ENCODE data around the gene TMCO5A. TPM values are rescaled to one million over a fixed set of nuclear protein-coding genes. Genes with fewer than 3 reads are reported as not detected.

TMCO5A gene
- polyA plus RNA-seq, 2 of the 4 experiments (the other 2 are of a cell fraction), result not detected

GRCh38 chr15:37885651-37886050 is 48.8 kb upstream of the TMCO5A start (continued):
- TF ChIP-seq REST (IDR thresholded peaks at IDR 0.05), result no peak
- TF ChIP-seq EP300 (IDR thresholded peaks at IDR 0.05), result no peak
- no peak for TF ChIP-seq NPAS2 (CRISPR knock-in tag; IDR thresholded peaks at IDR 0.05; ENCODE audit: borderline replicate concordance)
- no peak for TF ChIP-seq ZFP36 (IDR thresholded peaks at IDR 0.05; ENCODE audit: borderline replicate concordance, partially characterized antibody)
- no peak for TF ChIP-seq NFE2L2 (conservative IDR thresholded peaks at IDR 0.05; ENCODE audit: low read length)
- no peak for TF ChIP-seq CHD2 (IDR thresholded peaks at IDR 0.05; ENCODE audit: low read length, partially characterized antibody)
- no peak for TF ChIP-seq MAFK (IDR thresholded peaks at IDR 0.05; ENCODE audit: partially characterized antibody)
- no peak for TF ChIP-seq PHF8 (IDR thresholded peaks at IDR 0.05; ENCODE audit: borderline replicate concordance, low read depth)
- TF ChIP-seq GATA3 (IDR thresholded peaks at IDR 0.05; ENCODE audit: borderline replicate concordance), result no peak

GRCh38 chr15:37888356-37888755 is 46.1 kb upstream of the TMCO5A start:
- no peak overlapping the region for H3K27ac ChIP-seq
- H3K4me2 ChIP-seq, result no peak overlapping the region
- CTCF ChIA-PET, result no interaction called here
- TF ChIP-seq RARB (CRISPR knock-in tag; IDR thresholded peaks at IDR 0.05) (no peak), POLR2AphosphoS2 (conservative IDR thresholded peaks at IDR 0.05; ENCODE audit: low read length) (no peak), NPAS2 (CRISPR knock-in tag; IDR thresholded peaks at IDR 0.05; ENCODE audit: borderline replicate concordance) (no peak), TP53 (CRISPR knock-in tag; IDR thresholded peaks at IDR 0.05) (no peak), ZNF302 (CRISPR knock-in tag; IDR thresholded peaks at IDR 0.05) (no peak), MAX (IDR thresholded peaks at IDR 0.05) (no peak), MAFK (IDR thresholded peaks at IDR 0.05; ENCODE audit: partially characterized antibody) (no peak), FOSL2 (IDR thresholded peaks at IDR 0.05) (no peak), FOSL2 (CRISPR knock-in tag; IDR thresholded peaks at IDR 0.05) (no peak), EHMT2 (IDR thresholded peaks at IDR 0.05; ENCODE audit: low read depth) (no peak), GATA3 (IDR thresholded peaks at IDR 0.05; ENCODE audit: borderline replicate concordance) (no peak), HMGXB4 (CRISPR knock-in tag; IDR thresholded peaks at IDR 0.05; ENCODE audit: borderline replicate concordance) (no peak), RFX5 (IDR thresholded peaks at IDR 0.05) (no peak), BCL3 (IDR thresholded peaks at IDR 0.05) (no peak), RCOR1 (IDR thresholded peaks at IDR 0.05; ENCODE audit: low read depth, low read length) (no peak), RNF2 (IDR thresholded peaks at IDR 0.05; ENCODE audit: borderline replicate concordance, low read depth) (no peak), HEYL (CRISPR knock-in tag; IDR thresholded peaks at IDR 0.05) (no peak), CTCF (IDR thresholded peaks at IDR 0.05) (no peak), CBX2 (IDR thresholded peaks at IDR 0.05; ENCODE audit: borderline replicate concordance, low read depth) (no peak), HES2 (IDR thresholded peaks at IDR 0.05) (no peak)
- H3K4me1 ChIP-seq, result no peaks in the 10 kb centered on the region
- ATAC-seq (no peak), FAIRE-seq (no peak), DNase-seq (ENCODE audit: low read depth in 1 of 2, low spot score in 1 of 2) (no peak)
- H3K9me3 ChIP-seq, result no peaks in the 10 kb centered on the region
- WGBS (ENCODE audit: missing lambda C conversion rate), result 75% methylated on average over 4 of the region's 4 CpGs
- POLR2A ChIA-PET, result no interaction called here
- no peak overlapping the region for H3K4me3 ChIP-seq

Data from A549 (cell line).